GM12878 (cell line): ENCODE measurements around the gene AHR. TPM values are rescaled to one million over a fixed set of nuclear protein-coding genes. Genes with fewer than 3 reads are reported as not detected.

Experiments
- ATAC-seq: fragments of 200-7000 bp; cut with Tn5 transposase; 3 replicates; pipeline ENCODE4 v1.9.1; 2020; ENCODE audit warnings: mild to moderate bottlenecking, moderate library complexity
- BruUV-seq: library from RNA; stranded (reverse); fragments of 400-500 nt; replicated peaks from 2 replicates; lab custom pipeline; 2021; lab: Mats Ljungman, UMichigan
- CTCF ChIA-PET: fragments of 300-600 bp; sonication (Branson Sonifier 250); formaldehyde crosslinking; extraction: SDS; loops from one replicate; lab custom pipeline; 2021; ENCODE audit warnings: inconsistent platforms; lab: Yijun Ruan, JAX
- POLR2A ChIA-PET: fragments of 350-600 bp; formaldehyde crosslinking; extraction: SDS; loops from one replicate; lab custom pipeline; 2021; ENCODE audit warnings: inconsistent platforms; lab: Charles Lee
- RAD21 ChIA-PET: fragments of 300-600 bp; sonication (Branson Sonifier 250); formaldehyde crosslinking; loops from one replicate; lab custom pipeline; 2023; ENCODE audit warnings: antibody characterized with exemption; ENCODE audit not compliant: unreplicated experiment; lab: Charles Lee
- SMC1A ChIA-PET: fragments of 300-600 bp; sonication (Branson Sonifier 250); formaldehyde crosslinking; loops from one replicate; lab custom pipeline; 2023; ENCODE audit not compliant: unreplicated experiment, uncharacterized antibody; lab: Charles Lee
- DNase-seq: peaks from one replicate; pipeline ENCODE4 v3.0.0-alpha.2; 2011; ENCODE audit warnings: low read depth, low spot score
- FAIRE-seq: peaks from 3 replicates; lab custom pipeline; 2011; peaks lifted over from hg19 to GRCh38; lab: Jason Lieb, UNC
- H2AFZ ChIP-seq: 2 replicates; pipeline ENCODE4 v1.6.0; 2011; ENCODE audit warnings: low read depth, low read length, control low read depth; ENCODE audit not compliant: control insufficient read depth
- H3K27ac ChIP-seq: 2 replicates; pipeline ENCODE4 v1.5.1; 2011; ENCODE audit warnings: control low read depth; ENCODE audit not compliant: control insufficient read depth, insufficient read depth
- H3K27me3 ChIP-seq, 2 experiments: replicated peaks in 1 of 2; 2 replicates each; pipeline versions ENCODE4 v1.6.0 to v1.6.1; 2011; ENCODE audit warnings: low read length in 1 of 2; ENCODE audit not compliant: control insufficient read depth in 2 of 2, insufficient read depth in 2 of 2
- H3K36me3 ChIP-seq, 2 experiments: 2 replicates each; pipeline ENCODE4 v1.5.1; 2011; ENCODE audit warnings: low read length in 1 of 2; ENCODE audit not compliant: control insufficient read depth in 2 of 2, insufficient read depth in 2 of 2
- H3K4me1 ChIP-seq: 2 replicates; pipeline ENCODE4 v1.6.1; 2011; ENCODE audit warnings: mild to moderate bottlenecking, low read length, moderate library complexity, mixed read lengths; ENCODE audit not compliant: control insufficient read depth, insufficient read depth
- H3K4me2 ChIP-seq: 2 replicates; pipeline ENCODE4 v1.6.0; 2011; ENCODE audit warnings: control low read depth; ENCODE audit not compliant: control insufficient read depth, insufficient read depth
- H3K4me3 ChIP-seq: fragments of 200-600 bp; sonication (generic); 2 replicates; pipeline ENCODE4 v1.5.1; 2016
- H3K79me2 ChIP-seq: 2 replicates; pipeline ENCODE4 v1.6.0; 2011; ENCODE audit warnings: low read length; ENCODE audit not compliant: control insufficient read depth, insufficient read depth
- H3K9ac ChIP-seq: 2 replicates; pipeline ENCODE4 v1.8.0; 2011; ENCODE audit warnings: low read length, control low read depth, mixed read lengths; ENCODE audit not compliant: control insufficient read depth, insufficient read depth
- H3K9me3 ChIP-seq: replicated peaks from 3 replicates; pipeline ENCODE4 v1.5.1; 2011; ENCODE audit warnings: mild to moderate bottlenecking, low read length; ENCODE audit not compliant: control insufficient read depth, insufficient read depth
- H4K20me1 ChIP-seq: 2 replicates; pipeline ENCODE4 v1.6.0; 2011; ENCODE audit not compliant: control insufficient read depth, insufficient read depth
- BHLHE40 ChIP-seq, 2 experiments: fragments of 450-650 bp in 1 of 2; IDR thresholded peaks; 2 replicates each; pipeline ENCODE4 v1.6.1; 2011 to 2017; ENCODE audit warnings: low read depth in 2 of 2, borderline replicate concordance in 1 of 2, improper control_type of control experiment in 1 of 2, low read length in 1 of 2, mild to moderate bottlenecking in 1 of 2
- EGR1 ChIP-seq, 2 experiments: IDR thresholded peaks; 1 replicate in 1 of 2; 2 replicates in 1 of 2; pipeline ENCODE4 v1.6.1; 2011 to 2012; ENCODE audit warnings: low read depth in 2 of 2, low read length in 2 of 2, borderline replicate concordance in 1 of 2, mild to moderate bottlenecking in 1 of 2, moderate library complexity in 1 of 2
- EP300 ChIP-seq, 2 experiments: fragments of 150-350 bp in 1 of 2; IDR thresholded peaks; 2 replicates each; pipeline ENCODE4 v1.6.1; 2011 to 2012; ENCODE audit warnings: low read depth in 2 of 2, low read length in 2 of 2, borderline replicate concordance in 1 of 2, improper control_type of control experiment in 1 of 2, inconsistent platforms in 1 of 2; ENCODE audit not compliant: control insufficient read depth in 1 of 2
- FOXK2 ChIP-seq: fragments of 450-650 bp; IDR thresholded peaks from 2 replicates; pipeline ENCODE4 v1.6.1; 2017; ENCODE audit warnings: mild to moderate bottlenecking, moderate library complexity
- HDAC6 ChIP-seq: fragments of 200-600 bp; sonication (generic); IDR thresholded peaks from one replicate; pipeline ENCODE4 v1.8.0; 2017; ENCODE audit warnings: antibody characterized with exemption; ENCODE audit not compliant: unreplicated experiment
- HSF1 ChIP-seq: fragments of 150-350 bp; IDR thresholded peaks from 2 replicates; pipeline ENCODE4 v1.6.1; 2014; ENCODE audit warnings: mild to moderate bottlenecking, low read depth, low read length
- IRF4 ChIP-seq: IDR thresholded peaks from 2 replicates; pipeline ENCODE4 v1.6.1; 2011; ENCODE audit warnings: low read depth, low read length
- NR2C1 ChIP-seq: fragments of 450-650 bp; IDR thresholded peaks from 2 replicates; pipeline ENCODE4 v1.6.1; 2017; ENCODE audit warnings: antibody characterized with exemption, mild to moderate bottlenecking, moderate library complexity
- POLR2AphosphoS5 ChIP-seq: IDR thresholded peaks from 2 replicates; pipeline ENCODE4 v1.6.1; 2011; ENCODE audit warnings: mild to moderate bottlenecking, low read length, inconsistent platforms
- TAF1 ChIP-seq: IDR thresholded peaks from 2 replicates; pipeline ENCODE4 v1.6.1; 2011; ENCODE audit warnings: mild to moderate bottlenecking, low read depth, low read length, borderline replicate concordance
- YBX1 ChIP-seq: fragments of 450-650 bp; IDR thresholded peaks from 2 replicates; pipeline ENCODE4 v1.6.1; 2016; ENCODE audit warnings: antibody characterized with exemption
- ZBTB4 ChIP-seq: fragments of 450-650 bp; formaldehyde crosslinking; IDR thresholded peaks from 2 replicates; pipeline ENCODE4 v1.4.0; 2022; ENCODE audit warnings: mild to moderate bottlenecking, moderate library complexity
- ZNF687 ChIP-seq: fragments of 450-650 bp; IDR thresholded peaks from 2 replicates; pipeline ENCODE4 v1.6.1; 2017; ENCODE audit warnings: mild to moderate bottlenecking, moderate library complexity
- WGBS: methylation state at CpG from one replicate; pipeline ENCODE4 v1.1.6; 2016; ENCODE audit warnings: low lambda C conversion rate; ENCODE audit not compliant: insufficient replicate concordance, insufficient coverage; ENCODE audit errors: missing lambda C conversion rate; 5-methylcytosine and 5-hydroxymethylcytosine counted together
- in situ Hi-C: fragments of 300-500 bp; cut with MboI; formaldehyde crosslinking; loops from 9 replicates; pipeline ENCODE4 v1.14.3; 2018; ENCODE audit warnings: mixed read lengths
- intact Hi-C: fragments of 100-400 bp; cut with micrococcal nuclease; formaldehyde crosslinking; loops from one replicate; pipeline ENCODE4 v1.14.2; 2022; ENCODE audit not compliant: unreplicated experiment
- polyA plus RNA-seq, 11 experiments: library from polyadenylated mRNA; depleted of rRNA in 4 of 11; unstranded in 6 of 11; stranded (reverse) in 5 of 11; fragments of >200 nt; fragmentation: Nextera tagmentation in 4 of 11; fragmentation: Illumina TruSeq in 1 of 11; extraction: Ambion mirVana in 4 of 11; extraction: Trizol in 1 of 11; gene quantifications; 1 replicate in 1 of 11; 2 replicates in 10 of 11; pipeline versions ENCODE4 v1.2.1 to v1.2.3, GENCODE V29; 2011 to 2016; ENCODE audit warnings: inconsistent platforms in 2 of 11, missing spikeins in 2 of 11, low read depth in 1 of 11
- total RNA-seq, 4 experiments: library from RNA; depleted of rRNA in 3 of 4; stranded (reverse); fragments of >200 nt in 3 of 4; fragmentation: Illumina TruSeq in 1 of 4; extraction: Trizol in 1 of 4; gene quantifications; 2 replicates each; pipeline versions ENCODE4 v1.2.1 to v1.2.3, GENCODE V29; 2013 to 2021

AHR gene
- total and polyA plus RNA-seq, 10 of the 15 experiments (the other 5 are each of a cell fraction or from before 2014, with no cell fraction given) = 1.7 to 16.9 (median 4.5) TPM

GRCh38 chr7:17357952-17358351 is 59.5 kb downstream of the AHR start (continued):
- no peak for TF ChIP-seq ZNF687
- TF ChIP-seq TAF1 = no peak
- no peak for TF ChIP-seq ZBTB4 (CRISPR knock-in tag)

GRCh38 chr7:17359610-17360009 is 61.2 kb downstream of the AHR start:
- FAIRE-seq (no peak), ATAC-seq (no peak), DNase-seq (no peak)
- Histone ChIP-seq H2AFZ (no peak overlapping the region), H3K27me3 (no peaks in the 10 kb centered on the region), H3K4me1 (no peaks in the 10 kb centered on the region), H4K20me1 (no peaks in the 10 kb centered on the region), H3K36me3 (no peaks in the 10 kb centered on the region), H3K4me3 (no peak overlapping the region), H3K9ac (no peak overlapping the region), H3K9me3 (no peaks in the 10 kb centered on the region), H3K79me2 (no peaks in the 10 kb centered on the region), H3K27ac (no peak overlapping the region), H3K4me2 (no peak overlapping the region)
- CTCF ChIA-PET = no interaction called here
- BruUV-seq = no TSS peak
- in situ Hi-C loops = no loop called here
- RAD21 ChIA-PET = interaction anchor here (1.0 to 1.3 kb wide), 2 partner anchors 8 to 57 kb away, joined by 3 read pairs; no protein-coding TSS in a partner anchor
- intact Hi-C loops = no loop called here
- SMC1A ChIA-PET = interaction anchor here (0.7 to 0.9 kb wide), 2 partner anchors 16 to 86 kb away, joined by 3 read pairs; no protein-coding TSS in a partner anchor
- 57% methylated on average over 6 of the region's 6 CpGs for WGBS
- POLR2A ChIA-PET = interaction anchor here (1.2 kb wide), 1 partner anchor 41 kb away, joined by 3 read pairs; no protein-coding TSS in a partner anchor
- TF ChIP-seq FOXK2 (no peak), IRF4 (no peak), YBX1 (no peak), EP300 (IDR thresholded peaks at IDR 0.05; ENCODE audit: borderline replicate concordance in 1 of 2, control insufficient read depth in 1 of 2, low read depth in 2 of 2, low read length in 2 of 2) (no peak), BHLHE40 (IDR thresholded peaks at IDR 0.05; ENCODE audit: borderline replicate concordance in 1 of 2, low read depth in 2 of 2, low read length in 1 of 2) (no peak), HDAC6 (no peak), POLR2AphosphoS5 (no peak), HSF1 (no peak), NR2C1 (no peak), EGR1 (IDR thresholded peaks at IDR 0.05; ENCODE audit: borderline replicate concordance in 1 of 2, low read depth in 2 of 2, low read length in 2 of 2) (no peak)
